Measurements from ENCODE around the gene DTX3. TPM values are rescaled to one million over a fixed set of nuclear protein-coding genes. Genes with fewer than 3 reads are reported as not detected.

Gene DTX3
- total RNA-seq, 1 experiment from 2014 or later = 0.37 TPM

DNA sequence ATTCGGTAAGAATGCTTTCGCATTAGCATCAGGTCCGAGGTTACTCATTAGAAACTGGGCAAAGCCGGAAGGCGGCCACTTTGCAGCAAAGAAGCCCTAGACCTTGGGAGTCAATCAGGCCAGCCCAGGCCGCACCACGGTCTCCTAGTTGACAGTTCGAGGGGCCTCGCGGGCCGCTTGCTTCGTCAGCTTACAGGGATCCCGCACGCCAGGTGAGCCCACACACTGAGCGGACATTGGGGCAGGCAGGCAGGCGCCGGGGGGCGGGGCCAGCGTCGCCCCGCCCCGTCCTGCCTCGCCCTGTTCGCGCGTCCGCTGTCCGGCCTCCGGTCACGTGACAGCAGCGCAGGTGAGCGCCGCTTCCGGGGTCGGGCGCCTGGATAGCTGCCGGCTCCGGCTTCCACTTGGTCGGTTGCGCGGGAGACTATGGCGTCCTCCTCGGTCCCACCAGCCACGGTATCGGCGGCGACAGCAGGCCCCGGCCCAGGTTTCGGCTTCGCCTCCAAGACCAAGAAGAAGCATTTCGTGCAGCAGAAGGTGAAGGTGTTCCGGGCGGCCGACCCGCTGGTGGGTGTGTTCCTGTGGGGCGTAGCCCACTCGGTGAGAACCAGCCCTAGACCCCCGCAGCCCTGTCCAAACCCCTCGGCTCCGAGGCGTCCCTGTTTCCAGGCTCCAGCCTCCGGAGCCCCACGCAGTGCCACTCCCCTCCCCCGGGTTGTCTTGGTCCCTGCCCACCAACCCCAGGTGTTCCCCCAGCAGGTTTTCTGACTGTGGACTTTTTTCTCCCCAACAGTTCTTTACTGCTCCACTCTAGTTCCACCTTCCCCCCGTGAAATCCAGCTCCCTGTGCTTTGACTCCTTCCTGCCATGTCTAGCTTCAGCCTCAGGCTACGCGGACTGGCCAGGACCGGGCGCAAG, 13.5 kb upstream of the DTX3 start, which contains the start of gene PIP4K2C:
Gene PIP4K2C, plus strand, starts transcription at position 329 of the 918 bp plus-strand sequence. Its CDS starts 98 bp downstream, at position 427.
- BruUV-seq (replicated peaks) = no TSS peak
- H3K9me2 ChIP-seq (ENCODE audit: insufficient read depth) = no peaks in the 10 kb centered on the region
- H3K4me1 ChIP-seq (ENCODE audit: control insufficient read depth in 1 of 2, insufficient read depth in 2 of 2, low read length in 2 of 2) = peaks cover 6 to 18% of the 10 kb centered on the region in 2 experiments; a peak in 3 of 4 replicates
- CTCF ChIA-PET = interaction anchor here (3.4 kb wide), 1 partner anchor 8 kb away, joined by 18 read pairs; no protein-coding TSS in a partner anchor
- peak within 1 kb of the TSS; percentile 81 for H3K9ac ChIP-seq (ENCODE audit: low read length)
- H3K79me2 ChIP-seq (ENCODE audit: insufficient read depth, low read length) = peaks cover 14% of the 10 kb centered on the region
- DNase-seq (ENCODE audit: low read depth, low spot score) (peak; percentile 61), ATAC-seq (peak; percentile 94)
- H2AFZ ChIP-seq (ENCODE audit: low read depth, low read length, poor library complexity, severe bottlenecking) = peak within 1 kb of the TSS; percentile 66
- peak within 1 kb of the TSS; percentile 42 for H3K27ac ChIP-seq (ENCODE audit: low read depth, low read length)
- POLR2A ChIA-PET = no interaction called here
- H3K4me2 ChIP-seq (ENCODE audit: low read length) = peak within 1 kb of the TSS; percentile 77
- intact Hi-C loops (cut with micrococcal nuclease) = loop anchor here (2.0 kb wide), 1 partner anchor 42 kb away; the partner anchor contains the start of gene B4GALNT1
- H4K20me1 ChIP-seq (ENCODE audit: insufficient read depth) = no peaks in the 10 kb centered on the region
- peaks cover 3 to 10% of the 10 kb centered on the region in 2 experiments; a peak in 2 of 4 replicates for H3K36me3 ChIP-seq (ENCODE audit: control insufficient read depth in 1 of 2, insufficient read depth in 2 of 2, low read length in 2 of 2)
- RAD21 ChIA-PET (ENCODE audit: low non-redundant PET in 1 of 2, low total read pairs in 2 of 2, uncharacterized antibody in 2 of 2, unreplicated experiment in 2 of 2) = no interaction called here
- no peaks in the 10 kb centered on the region for H3K9me3 ChIP-seq (ENCODE audit: control insufficient read depth in 1 of 2, insufficient read depth in 1 of 2, low read depth in 1 of 2, low read length in 2 of 2)
- no peaks in the 10 kb centered on the region for H3K27me3 ChIP-seq (ENCODE audit: insufficient read depth, low read length)
- H3K4me3 ChIP-seq (replicated peaks in 1 of 2; ENCODE audit: low read depth in 1 of 2, low read length in 2 of 2) = peak within 1 kb of the TSS; percentile 94 to 95
- TF ChIP-seq POLR2AphosphoS5 (IDR thresholded peaks at IDR 0.05; ENCODE audit: low read depth, low read length) = peak; percentile 96
- TF ChIP-seq SIN3A (IDR thresholded peaks at IDR 0.05; ENCODE audit: low read depth) = peak; percentile 86
- peak; percentile 85 for TF ChIP-seq MAX (IDR thresholded peaks at IDR 0.05)
- no peak for TF ChIP-seq EZH2 (IDR thresholded peaks at IDR 0.05)
- no peak for TF ChIP-seq EZH2phosphoT487 (IDR thresholded peaks at IDR 0.05; ENCODE audit: borderline replicate concordance)
- TF ChIP-seq, protein P1, sequence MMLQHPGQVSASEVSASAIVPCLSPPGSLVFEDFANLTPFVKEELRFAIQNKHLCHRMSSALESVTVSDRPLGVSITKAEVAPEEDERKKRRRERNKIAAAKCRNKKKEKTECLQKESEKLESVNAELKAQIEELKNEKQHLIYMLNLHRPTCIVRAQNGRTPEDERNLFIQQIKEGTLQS (IDR thresholded peaks at IDR 0.05) = no peak
- no peak for TF ChIP-seq REST (IDR thresholded peaks at IDR 0.05; ENCODE audit: low read depth)
- TF ChIP-seq ZFX (IDR thresholded peaks at IDR 0.05) = no peak
- no peak for TF ChIP-seq EGR1 (IDR thresholded peaks at IDR 0.05; ENCODE audit: low read depth)
- no peak for TF ChIP-seq SRF (IDR thresholded peaks at IDR 0.05; ENCODE audit: low read depth)
- TF ChIP-seq SP1 (IDR thresholded peaks at IDR 0.05; ENCODE audit: low read depth) = 0 out of 2 replicates have a peak, but pooled peaks have one; percentile 50
- TF ChIP-seq TCF7L2 (IDR thresholded peaks at IDR 0.05; ENCODE audit: borderline replicate concordance, extremely low read depth, insufficient read depth, insufficient read length) = no peak
- TF ChIP-seq CBX3 (IDR thresholded peaks at IDR 0.05; ENCODE audit: low read depth) = 0 out of 2 replicates have a peak, but pooled peaks have one; percentile 44
- peak; percentile 89 for TF ChIP-seq POLR2A (IDR thresholded peaks at IDR 0.05; ENCODE audit: borderline replicate concordance, extremely low read depth, insufficient read depth, insufficient read length)
- TF ChIP-seq FOSL1 (IDR thresholded peaks at IDR 0.05; ENCODE audit: low read depth) = no peak
- TF ChIP-seq ELF1 (IDR thresholded peaks at IDR 0.05; ENCODE audit: borderline replicate concordance, low read depth) = peak; percentile 92
- no peak for TF ChIP-seq JUND (IDR thresholded peaks at IDR 0.05)
- TF ChIP-seq ZBTB33 (IDR thresholded peaks at IDR 0.05; ENCODE audit: extremely low read depth, insufficient replicate concordance, low read length) = no peak
- no peak for TF ChIP-seq CEBPB (IDR thresholded peaks at IDR 0.05; ENCODE audit: low read depth)
- TF ChIP-seq YY1 (IDR thresholded peaks at IDR 0.05; ENCODE audit: extremely low read depth, insufficient replicate concordance, low read depth, low read length) = peak; percentile 72

All from HCT116 (cell line).